Measurements from ENCODE around the gene NPC1L1. TPM values are rescaled to one million over a fixed set of nuclear protein-coding genes. Genes with fewer than 3 reads are reported as not detected.

Gene NPC1L1
- total RNA-seq (2012; rRNA removed) (not detected in 2 replicates), polyA plus RNA-seq (2012; rRNA removed) (0.03 and 0.07 TPM in 2 replicates), Bru-seq, nascent RNA (percentile 19 among the genes with signal in this experiment), BruChase-seq, experiment 1, labeled RNA remaining after a 6-hour chase (percentile 31 among the genes with signal in this experiment), BruChase-seq, experiment 2, labeled RNA remaining after a 2-hour chase (percentile 27 among the genes with signal in this experiment)
- 0.08 TPM in 1 of 2 replicates, not detected in the other for polyA plus RNA-seq (2012; cell fraction: cytosol; rRNA removed)
- 0.09 and 0.10 TPM in 2 replicates for polyA plus RNA-seq (2012; cell fraction: nucleus; rRNA removed; ENCODE audit: low replicate concordance)
- long read RNA-seq, partial matches to known transcripts, result 2 of 2 reads
- long read RNA-seq, other reads (novel, unspliced or antisense), result 0 of 2 reads

- Histone ChIP-seq H2BK120ac (ENCODE audit: low read depth, low read length) (no peak within 1 kb of the TSS), H3K36me3 (ENCODE audit: control insufficient read depth, insufficient read depth, low read length) (no peaks in the 10 kb centered on the region), H2BK15ac (ENCODE audit: low read depth, low read length) (no peak within 1 kb of the TSS), H4K8ac (ENCODE audit: low read depth in 2 of 2, low read length in 2 of 2) (no peak within 1 kb of the TSS), H3K9me3 (ENCODE audit: control insufficient read depth, insufficient read depth, low read length) (no peaks in the 10 kb centered on the region), H3K23ac (ENCODE audit: low read depth, low read length) (no peak within 1 kb of the TSS), H3K4me3 (ENCODE audit: insufficient read depth, low read depth, low read length) (no peak within 1 kb of the TSS), H4K91ac (ENCODE audit: insufficient read depth, low read depth, low read length) (no peak within 1 kb of the TSS), H2AFZ (replicated peaks; ENCODE audit: low read length, poor library complexity) (no peak within 1 kb of the TSS), H2AK9ac (replicated peaks; ENCODE audit: low read depth, low read length, poor library complexity) (peak within 1 kb of the TSS; percentile 15), H3K27me3 (ENCODE audit: control insufficient read depth, insufficient read depth, low read length) (no peaks in the 10 kb centered on the region), H3K79me1 (ENCODE audit: low read depth in 1 of 2, low read length in 2 of 2) (no peaks in the 10 kb centered on the region), H3K14ac (replicated peaks; ENCODE audit: low read depth, low read length) (no peak within 1 kb of the TSS), H3K56ac (ENCODE audit: extremely low read depth, insufficient read depth, low read length) (no peak within 1 kb of the TSS), H3K9me1 (ENCODE audit: insufficient read depth, low read length) (peaks cover 10% of the 10 kb centered on the region), H3K4ac (ENCODE audit: low read depth, low read length) (no peak within 1 kb of the TSS), H2BK20ac (ENCODE audit: low read depth, low read length) (no peak within 1 kb of the TSS), H3K18ac (ENCODE audit: low read depth, low read length) (no peak within 1 kb of the TSS), H3K27ac (ENCODE audit: insufficient read depth, low read length) (no peak within 1 kb of the TSS), H4K5ac (ENCODE audit: low read depth, low read length) (no peak within 1 kb of the TSS), H4K20me1 (ENCODE audit: insufficient read depth, low read length) (no peaks in the 10 kb centered on the region), H3K9ac (ENCODE audit: low read depth, low read length) (no peak within 1 kb of the TSS), H2BK5ac (ENCODE audit: low read depth, low read length, poor library complexity, severe bottlenecking) (no peak within 1 kb of the TSS), H3K4me2 (ENCODE audit: low read depth, low read length) (no peak within 1 kb of the TSS), H3K4me1 (ENCODE audit: control insufficient read depth, insufficient read depth, low read length) (peaks cover 8% of the 10 kb centered on the region), H2AK5ac (ENCODE audit: low read depth, low read length) (peak within 1 kb of the TSS; percentile 51; the same call in 1 of the 2 replicates)
- DNase-seq (no peak), ATAC-seq (ENCODE audit: low read depth) (no peak)
- CTCF ChIA-PET, result no interaction called here
- dilution Hi-C loops (cut with HindIII; ENCODE audit: low sequenced_read_pairs, unreplicated experiment), result no loop called here
- in situ Hi-C loops (cut with MboI; ENCODE audit: low sequenced_read_pairs), result no loop called here
- WGBS, 2 experiments (ENCODE audit: extremely low coverage in 2 of 2, insufficient read length in 1 of 2), result 92% methylated on average over 7 of the region's 20 CpGs; no CpG with 5 or more reads in 1 of the 2 experiments
- no TSS peak for BruUV-seq (replicated peaks)
- intact Hi-C loops (cut with micrococcal nuclease), result no loop called here
- POLR2A ChIA-PET (ENCODE audit: unreplicated experiment), result no interaction called here
- TF ChIP-seq SMC3 (IDR thresholded peaks at IDR 0.05; ENCODE audit: low read depth, low read length), result no peak
- TF ChIP-seq MAZ (IDR thresholded peaks at IDR 0.05; ENCODE audit: borderline replicate concordance, low read depth, low read length), result no peak
- TF ChIP-seq, protein P1, sequence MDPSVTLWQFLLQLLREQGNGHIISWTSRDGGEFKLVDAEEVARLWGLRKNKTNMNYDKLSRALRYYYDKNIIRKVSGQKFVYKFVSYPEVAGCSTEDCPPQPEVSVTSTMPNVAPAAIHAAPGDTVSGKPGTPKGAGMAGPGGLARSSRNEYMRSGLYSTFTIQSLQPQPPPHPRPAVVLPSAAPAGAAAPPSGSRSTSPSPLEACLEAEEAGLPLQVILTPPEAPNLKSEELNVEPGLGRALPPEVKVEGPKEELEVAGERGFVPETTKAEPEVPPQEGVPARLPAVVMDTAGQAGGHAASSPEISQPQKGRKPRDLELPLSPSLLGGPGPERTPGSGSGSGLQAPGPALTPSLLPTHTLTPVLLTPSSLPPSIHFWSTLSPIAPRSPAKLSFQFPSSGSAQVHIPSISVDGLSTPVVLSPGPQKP (IDR thresholded peaks at IDR 0.05; ENCODE audit: borderline replicate concordance, low read depth, low read length), result no peak
- no peak for TF ChIP-seq MAFK (IDR thresholded peaks at IDR 0.05; ENCODE audit: low read depth, low read length)
- no peak for TF ChIP-seq NFE2L2 (IDR thresholded peaks at IDR 0.05; ENCODE audit: low read depth, low read length)
- no peak for TF ChIP-seq USF2 (IDR thresholded peaks at IDR 0.05; ENCODE audit: low read depth, low read length)
- TF ChIP-seq CEBPB (IDR thresholded peaks at IDR 0.05; ENCODE audit: low read depth, low read length), result no peak
- TF ChIP-seq MXI1 (IDR thresholded peaks at IDR 0.05; ENCODE audit: borderline replicate concordance, low read depth, low read length), result no peak
- TF ChIP-seq BHLHE40 (IDR thresholded peaks at IDR 0.05; ENCODE audit: low read depth, low read length), result no peak
- TF ChIP-seq CTCF (conservative IDR thresholded peaks at IDR 0.05; ENCODE audit: low read depth, low read length), result no peak
- TF ChIP-seq CHD1 (IDR thresholded peaks at IDR 0.05; ENCODE audit: low read depth, low read length), result no peak
- TF ChIP-seq RCOR1 (IDR thresholded peaks at IDR 0.05; ENCODE audit: insufficient replicate concordance, low read length), result no peak
Measured at GRCh38 chr7:44541028-44541869, at the start of gene NPC1L1. TSS of gene NPC1L1 (minus strand) at chr7:44541330. CDS start at chr7:44541259, 71 bp downstream.
